ENCODE data around the gene SPSB1. TPM values are rescaled to one million over a fixed set of nuclear protein-coding genes. Genes with fewer than 3 reads are reported as not detected.

Gene SPSB1
- total RNA-seq, 1 donor from 2014 or later, result 22.0 TPM

GRCh38 chr1:9294405-9294773 is 1.7 kb downstream of the SPSB1 start:
- H3K36me3 Mint-ChIP-seq, result no peaks in the 10 kb centered on the region
- H3K9me3 Mint-ChIP-seq, result no peaks in the 10 kb centered on the region
- H3K4me3 Mint-ChIP-seq, result no peak overlapping the region
- TF ChIP-seq CTCF (IDR thresholded peaks at IDR 0.05; ENCODE audit: unreplicated experiment), result no peak
- H3K27ac Mint-ChIP-seq, result no peak overlapping the region
- H3K27me3 Mint-ChIP-seq (ENCODE audit: low read depth), result no peaks in the 10 kb centered on the region
- DNase-seq (ENCODE audit: low spot score in 2 of 2, unreplicated experiment in 2 of 2), result no peak
- H3K4me1 Mint-ChIP-seq, result peaks cover 10% of the 10 kb centered on the region

GRCh38 chr1:9294910-9295636 is 2.4 kb downstream of the SPSB1 start:
- peaks cover 12% of the 10 kb centered on the region for H3K4me1 Mint-ChIP-seq
- no peaks in the 10 kb centered on the region for H3K27me3 Mint-ChIP-seq (ENCODE audit: low read depth)
- no peak for TF ChIP-seq CTCF (IDR thresholded peaks at IDR 0.05; ENCODE audit: unreplicated experiment)
- H3K36me3 Mint-ChIP-seq, result no peaks in the 10 kb centered on the region
- no peaks in the 10 kb centered on the region for H3K9me3 Mint-ChIP-seq
- peak overlapping the region; percentile 30 for H3K27ac Mint-ChIP-seq
- DNase-seq (ENCODE audit: low spot score in 2 of 2, unreplicated experiment in 2 of 2), result no peak
- H3K4me3 Mint-ChIP-seq, result no peak overlapping the region

GRCh38 chr1:9295884-9296283 is 3.2 kb downstream of the SPSB1 start:
- no peak overlapping the region for H3K4me3 Mint-ChIP-seq
- H3K4me1 Mint-ChIP-seq, result peaks cover 17% of the 10 kb centered on the region
- peaks cover 4% of the 10 kb centered on the region for H3K36me3 Mint-ChIP-seq
- no peaks in the 10 kb centered on the region for H3K9me3 Mint-ChIP-seq
- no peak for DNase-seq (ENCODE audit: low spot score in 2 of 2, unreplicated experiment in 2 of 2)
- no peak overlapping the region for H3K27ac Mint-ChIP-seq
- H3K27me3 Mint-ChIP-seq (ENCODE audit: low read depth), result no peaks in the 10 kb centered on the region
- no peak for TF ChIP-seq CTCF (IDR thresholded peaks at IDR 0.05; ENCODE audit: unreplicated experiment)

- no peak for DNase-seq (ENCODE audit: low spot score in 2 of 2, unreplicated experiment in 2 of 2)
- TF ChIP-seq CTCF (IDR thresholded peaks at IDR 0.05; ENCODE audit: unreplicated experiment), result no peak
- peaks cover 13% of the 10 kb centered on the region for H3K4me1 Mint-ChIP-seq
- no peak overlapping the region for H3K4me3 Mint-ChIP-seq
- H3K9me3 Mint-ChIP-seq, result no peaks in the 10 kb centered on the region
- no peaks in the 10 kb centered on the region for H3K27me3 Mint-ChIP-seq (ENCODE audit: low read depth)
- H3K36me3 Mint-ChIP-seq, result peaks cover 4% of the 10 kb centered on the region
- H3K27ac Mint-ChIP-seq, result no peak overlapping the region
Observed at GRCh38 chr1:9296850-9297249, 4.2 kb downstream of the SPSB1 start.

GRCh38 chr1:9297831-9298230 is 5.1 kb downstream of the SPSB1 start:
- DNase-seq (ENCODE audit: low spot score in 2 of 2, unreplicated experiment in 2 of 2), result no peak
- Mint-ChIP-seq H3K4me1 (peaks cover 14% of the 10 kb centered on the region), H3K27me3 (ENCODE audit: low read depth) (no peaks in the 10 kb centered on the region), H3K27ac (no peak overlapping the region), H3K4me3 (no peak overlapping the region), H3K36me3 (peaks cover 4% of the 10 kb centered on the region), H3K9me3 (no peaks in the 10 kb centered on the region)
- no peak for TF ChIP-seq CTCF (IDR thresholded peaks at IDR 0.05; ENCODE audit: unreplicated experiment)

Data from mesothelial cell of epicardium (in vitro differentiated cells).